VCaP (cell line): ENCODE measurements around the gene PHYKPL.
"Not testable (repeated sequence)": the region's sequence is repeated elsewhere in the genome, so short reads cannot be mapped to it uniquely, and the experiment has no call there.

ENCODE experiments used
- H3K27ac ChIP-seq: fragments of 450-650 bp; 2 replicates; pipeline ENCODE4 v1.5.1; 2017
- CTCF ChIP-seq: fragments of 450-650 bp; conservative IDR thresholded peaks from 2 replicates; pipeline ENCODE4 v1.5.1; 2017; ENCODE audit warnings: mild to moderate bottlenecking, moderate library complexity

The PHYKPL gene

GRCh38 chr5:178232920-178233429, 373 bp upstream of the PHYKPL start:
- no peak for TF ChIP-seq CTCF
- peak overlapping the region; percentile 90 for H3K27ac ChIP-seq

- H3K27ac ChIP-seq: peak overlapping the region; percentile 90
Observed at GRCh38 chr5:178231539-178232123, 971 bp downstream of the PHYKPL start.

GRCh38 chr5:178230879-178231538, 1.6 kb downstream of the PHYKPL start:
- H3K27ac ChIP-seq: peak overlapping the region; percentile 90

More at GRCh38 chr5:178231539-178232123, 971 bp downstream of the PHYKPL start:
- TF ChIP-seq CTCF: no peak

GRCh38 chr5:178229861-178230260, 2.7 kb downstream of the PHYKPL start:
- no peak overlapping the region for H3K27ac ChIP-seq
- TF ChIP-seq CTCF: no peak

More at GRCh38 chr5:178230879-178231538, 1.6 kb downstream of the PHYKPL start:
- TF ChIP-seq CTCF: no peak

- not testable (repeated sequence) for H3K27ac ChIP-seq
Observed at GRCh38 chr5:178229111-178229510, 3.5 kb downstream of the PHYKPL start.

GRCh38 chr5:178228609-178229008, 4.0 kb downstream of the PHYKPL start:
- TF ChIP-seq CTCF: no peak
- no peak overlapping the region for H3K27ac ChIP-seq

- no peak overlapping the region for H3K27ac ChIP-seq
- TF ChIP-seq CTCF: no peak
Observed at GRCh38 chr5:178227929-178228328, 4.7 kb downstream of the PHYKPL start.

- no peak overlapping the region for H3K27ac ChIP-seq
- TF ChIP-seq CTCF: no peak
Observed at GRCh38 chr5:178227138-178227659, 5.4 kb downstream of the PHYKPL start.
